Loucy (cell line): ENCODE measurements around the gene NXN.

Experiments used
- H2AFZ ChIP-seq: fragments of 200-600 bp; sonication (generic); 2 replicates; pipeline ENCODE4 v1.6.0; 2016; ENCODE audit warnings: antibody characterized with exemption, mild to moderate bottlenecking, low read length, moderate library complexity
- H3F3A ChIP-seq: fragments of 200-600 bp; 2 replicates; pipeline ENCODE4 v1.6.0; 2016; ENCODE audit warnings: antibody characterized with exemption, low read depth, mild to moderate bottlenecking
- H3K27me3 ChIP-seq: fragments of 200-600 bp; sonication (generic); 2 replicates; pipeline ENCODE4 v1.6.1; 2014; ENCODE audit warnings: low read length, mild to moderate bottlenecking; ENCODE audit not compliant: insufficient read depth, poor library complexity, severe bottlenecking
- H3K36me3 ChIP-seq: fragments of 200-600 bp; sonication (generic); 2 replicates; pipeline ENCODE4 v1.6.1; 2016; ENCODE audit warnings: low read length; ENCODE audit not compliant: insufficient read depth
- H3K4me1 ChIP-seq: fragments of 200-600 bp; sonication (generic); 2 replicates; pipeline ENCODE4 v1.5.1; 2014; ENCODE audit warnings: low read length, mild to moderate bottlenecking; ENCODE audit not compliant: insufficient read depth, poor library complexity, severe bottlenecking
- H3K4me2 ChIP-seq: fragments of 200-600 bp; sonication (generic); 2 replicates; pipeline ENCODE4 v1.6.0; 2014; ENCODE audit warnings: antibody characterized with exemption, low read length, low read depth, mild to moderate bottlenecking; ENCODE audit not compliant: poor library complexity, severe bottlenecking
- H3K4me3 ChIP-seq: fragments of 200-600 bp; sonication (generic); 2 replicates; pipeline ENCODE4 v1.5.1; 2014; ENCODE audit warnings: low read length, mild to moderate bottlenecking, mixed read lengths; ENCODE audit not compliant: poor library complexity, severe bottlenecking
- H3K79me2 ChIP-seq: fragments of 200-600 bp; sonication (generic); 2 replicates; pipeline ENCODE4 v1.6.1; 2014; ENCODE audit warnings: low read length; ENCODE audit not compliant: insufficient read depth
- H3K9ac ChIP-seq: fragments of 200-600 bp; sonication (generic); 2 replicates; pipeline ENCODE4 v1.6.0; 2014; ENCODE audit warnings: mild to moderate bottlenecking, low read depth, low read length, moderate library complexity; ENCODE audit not compliant: poor library complexity, severe bottlenecking
- H3K9me2 ChIP-seq: fragments of 200-600 bp; sonication (generic); replicated peaks from 2 replicates; pipeline ENCODE4 v1.6.1; 2016; ENCODE audit warnings: low read depth, low read length, mixed read lengths
- H3K9me3 ChIP-seq: fragments of 200-600 bp; sonication (generic); 2 replicates; pipeline ENCODE4 v1.6.1; 2014; ENCODE audit warnings: mild to moderate bottlenecking, antibody characterized with exemption, low read length, low read depth; ENCODE audit not compliant: insufficient read depth
- H4K20me1 ChIP-seq: fragments of 200-600 bp; sonication (generic); 2 replicates; pipeline ENCODE4 v1.6.0; 2014; ENCODE audit warnings: antibody characterized with exemption, low read length, mild to moderate bottlenecking; ENCODE audit not compliant: insufficient read depth, poor library complexity, severe bottlenecking
- CTCF ChIP-seq: fragments of 200-600 bp; sonication (generic); conservative IDR thresholded peaks from 2 replicates; pipeline ENCODE4 v1.5.1; 2014; ENCODE audit warnings: mild to moderate bottlenecking, antibody characterized with exemption, low read length
- EZH2phosphoT487 ChIP-seq: fragments of 200-600 bp; IDR thresholded peaks from 2 replicates; pipeline ENCODE4 v1.6.1; 2018; ENCODE audit warnings: antibody characterized with exemption, mild to moderate bottlenecking, moderate library complexity, borderline replicate concordance

NXN gene

GRCh38 chr17:901191-901950, 78.2 kb downstream of the NXN start:
- Histone ChIP-seq H3K4me3 (no peak overlapping the region), H3F3A (no peaks in the 10 kb centered on the region), H4K20me1 (no peaks in the 10 kb centered on the region), H3K36me3 (no peaks in the 10 kb centered on the region), H3K4me2 (no peak overlapping the region), H3K4me1 (no peaks in the 10 kb centered on the region), H3K9me3 (no peaks in the 10 kb centered on the region), H2AFZ (no peak overlapping the region), H3K9ac (no peak overlapping the region), H3K9me2 (no peaks in the 10 kb centered on the region), H3K79me2 (no peaks in the 10 kb centered on the region), H3K27me3 (no peaks in the 10 kb centered on the region)
- TF ChIP-seq CTCF (no peak), EZH2phosphoT487 (no peak)

- Histone ChIP-seq H3K27me3 (no peaks in the 10 kb centered on the region), H2AFZ (no peak overlapping the region), H3K4me3 (no peak overlapping the region), H3K9me3 (no peaks in the 10 kb centered on the region), H3K79me2 (no peaks in the 10 kb centered on the region), H3K4me1 (no peaks in the 10 kb centered on the region), H3K36me3 (no peaks in the 10 kb centered on the region), H4K20me1 (no peaks in the 10 kb centered on the region), H3K4me2 (no peak overlapping the region), H3K9ac (no peak overlapping the region), H3F3A (no peaks in the 10 kb centered on the region), H3K9me2 (no peaks in the 10 kb centered on the region)
- TF ChIP-seq CTCF (no peak), EZH2phosphoT487 (no peak)
These were observed 79.1 kb downstream of the NXN start for GRCh38 chr17:900336-900934.

DNA sequence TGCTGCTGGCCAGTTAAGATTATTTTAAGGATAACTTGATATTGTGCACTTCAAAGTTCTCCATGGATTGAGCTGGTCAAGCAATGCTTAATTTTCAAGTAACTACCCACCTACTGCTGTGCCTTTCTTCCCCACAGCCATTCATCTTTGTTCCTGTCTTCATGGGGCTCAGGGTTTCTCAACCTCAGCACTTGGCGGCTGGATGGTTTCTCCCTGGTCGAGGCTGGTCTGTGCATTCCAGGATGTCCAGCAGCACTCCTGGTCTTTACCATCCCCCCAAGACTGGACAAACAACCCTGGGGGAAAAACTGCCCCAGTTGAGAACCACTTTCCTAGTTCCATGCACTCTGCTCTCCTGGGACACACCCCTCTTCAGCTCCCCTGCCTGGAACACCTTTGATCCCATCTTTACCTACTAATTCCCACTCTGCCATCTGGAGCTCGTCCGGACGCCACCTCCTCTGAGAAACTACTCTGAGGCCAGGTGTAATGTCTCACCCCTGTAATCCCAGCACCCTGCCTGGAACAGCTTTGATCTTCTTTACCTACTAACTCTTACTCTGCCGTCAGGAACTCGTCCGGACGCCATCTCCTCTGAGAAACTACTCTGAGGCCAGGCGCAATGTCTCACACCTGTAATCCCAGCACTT, 81.5 kb downstream of the NXN start:
- Histone ChIP-seq H3K9me2 (no peaks in the 10 kb centered on the region), H3K4me2 (no peak overlapping the region), H2AFZ (no peak overlapping the region), H3K4me3 (no peak overlapping the region), H3K9ac (no peak overlapping the region), H3F3A (no peaks in the 10 kb centered on the region), H3K79me2 (no peaks in the 10 kb centered on the region), H3K4me1 (no peaks in the 10 kb centered on the region), H4K20me1 (no peaks in the 10 kb centered on the region), H3K9me3 (no peaks in the 10 kb centered on the region), H3K27me3 (no peaks in the 10 kb centered on the region), H3K36me3 (no peaks in the 10 kb centered on the region)
- no peak for TF ChIP-seq CTCF
- TF ChIP-seq EZH2phosphoT487, result no peak
